Astrocyte (in vitro differentiated cells and primary cell): Measurements from ENCODE around the gene IL34.

Source experiments
- CTCF ChIP-seq: IDR thresholded peaks from 2 replicates; pipeline ENCODE4 v1.5.1; 2011; ENCODE audit warnings: low read depth, mild to moderate bottlenecking, inconsistent platforms, low read length, moderate library complexity; ENCODE audit not compliant: insufficient read depth
- EZH2 ChIP-seq: IDR thresholded peaks from 2 replicates; pipeline ENCODE4 v1.6.1; 2012; ENCODE audit warnings: mild to moderate bottlenecking, low read length, inconsistent platforms; ENCODE audit not compliant: insufficient read depth

GRCh38 chr16:70662991-70663523 is 16.7 kb downstream of the IL34 start:
- TF ChIP-seq CTCF = no peak
- no peak for TF ChIP-seq EZH2
